Stimulated activated CD4-positive, alpha-beta T cell treated with anti-CD3 and anti-CD28 coated beads, Interleukin-12 subunit alpha, Interleukin-12 subunit beta, amount 100 ng/mL, for 48 hours (primary cell): Measurements from ENCODE around the gene PPP1R13B.
A peak's percentile ranks its signal among the peaks of the same experiment; 100 is the strongest.
"Not testable (repeated sequence)": the region's sequence is repeated elsewhere in the genome, so short reads cannot be mapped to it uniquely, and the experiment has no call there.

Experiments
- DNase-seq, 3 donors: peaks; one replicate each; pipeline ENCODE4 v3.0.0-alpha.2; 2020; ENCODE audit warnings: low read depth in 2 of 3, low spot score in 1 of 3

Gene PPP1R13B

DNA sequence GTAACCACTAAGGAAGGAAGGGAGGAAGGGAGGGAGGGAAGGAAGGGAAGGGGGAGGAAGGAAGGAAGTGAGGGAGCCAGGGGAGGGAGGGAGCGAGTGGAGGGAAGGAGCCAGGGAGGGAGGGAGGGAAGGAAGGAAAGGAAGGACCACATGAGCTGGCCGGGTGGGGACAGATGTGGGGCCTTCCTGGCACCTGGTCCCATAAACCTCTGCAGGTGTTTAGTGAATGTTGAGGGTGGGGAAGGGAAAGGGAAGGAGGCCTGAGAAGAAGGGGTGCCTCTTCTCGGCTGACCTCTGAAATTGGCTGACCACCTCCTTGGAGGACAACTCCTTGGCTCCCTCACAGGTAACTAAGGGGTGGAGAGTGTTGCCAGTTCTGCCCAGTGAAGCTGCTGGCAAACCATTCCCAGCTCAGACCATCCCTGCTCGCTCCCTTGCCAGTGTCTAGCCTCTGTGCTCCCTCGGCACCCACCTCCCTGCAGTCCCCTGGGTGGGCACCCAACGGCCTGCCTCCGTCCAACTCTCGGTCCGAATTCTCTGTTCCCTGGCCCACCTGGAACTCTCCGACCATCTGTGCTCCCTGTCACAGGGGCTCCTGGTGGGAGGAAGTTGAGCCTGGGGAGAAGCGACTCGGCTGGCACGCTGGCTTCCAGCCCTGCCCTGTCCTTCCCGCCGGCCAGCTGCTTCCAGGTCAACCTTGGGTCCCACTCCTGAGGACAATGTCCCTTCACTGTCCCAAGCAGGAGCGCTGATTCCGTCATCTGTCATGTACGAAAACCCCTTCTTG lies 12.2 kb upstream of the PPP1R13B start:
- no peak for DNase-seq

DNA sequence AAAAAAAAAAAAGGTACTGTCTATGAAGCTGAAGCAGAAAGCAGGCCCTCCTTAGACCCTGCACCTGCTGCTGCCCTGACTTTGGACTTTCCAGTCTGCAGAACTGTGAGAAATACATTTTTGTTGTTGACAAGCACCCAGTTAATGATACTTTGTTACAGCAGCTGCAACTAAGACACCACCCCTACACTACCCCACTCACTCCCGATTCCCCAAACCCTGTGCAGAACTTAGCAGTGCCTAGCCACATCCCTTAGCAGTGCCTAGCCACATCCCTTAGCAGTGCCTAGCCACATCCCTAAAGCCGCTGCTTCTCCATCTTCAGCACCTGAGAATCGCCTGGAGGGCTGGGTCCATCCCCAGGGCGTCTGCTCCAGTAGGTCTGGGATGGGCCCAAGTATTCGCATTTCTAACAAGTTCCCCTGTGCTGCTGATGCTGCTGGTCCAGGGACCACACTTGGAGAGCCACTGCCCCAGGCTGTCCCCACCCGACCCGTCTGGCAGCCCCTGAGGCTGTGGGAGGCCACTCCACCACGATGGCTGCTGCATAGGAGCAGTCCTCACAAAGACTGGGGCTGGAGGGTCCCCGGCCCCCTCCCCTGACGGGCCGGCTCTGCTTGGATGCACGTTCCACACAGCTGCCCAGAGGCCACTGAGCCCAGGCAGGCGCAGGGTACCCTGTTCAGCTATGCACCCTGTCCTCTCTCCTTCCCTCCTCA lies 10.8 kb upstream of the PPP1R13B start:
- DNase-seq: no peak

DNA sequence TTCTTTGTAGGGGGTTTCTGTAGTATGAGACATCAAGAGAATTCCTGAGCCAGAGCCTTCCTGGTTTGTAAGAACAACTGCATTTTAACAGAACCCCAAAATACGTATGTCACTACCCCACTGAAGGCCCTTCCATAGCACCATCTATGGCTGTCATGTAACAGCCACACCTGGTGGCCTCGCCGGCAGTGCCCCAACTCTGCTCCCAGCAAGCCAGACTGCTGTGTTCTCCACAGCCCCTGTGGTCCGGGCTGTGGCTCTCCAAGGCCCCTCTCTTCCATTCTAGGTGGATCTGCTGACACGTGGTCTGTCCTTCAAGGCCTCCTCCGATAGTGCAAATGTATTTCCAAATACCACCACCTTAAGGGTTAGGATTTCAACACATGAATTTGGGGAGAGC lies 9.9 kb upstream of the PPP1R13B start:
- no peak for DNase-seq

DNA sequence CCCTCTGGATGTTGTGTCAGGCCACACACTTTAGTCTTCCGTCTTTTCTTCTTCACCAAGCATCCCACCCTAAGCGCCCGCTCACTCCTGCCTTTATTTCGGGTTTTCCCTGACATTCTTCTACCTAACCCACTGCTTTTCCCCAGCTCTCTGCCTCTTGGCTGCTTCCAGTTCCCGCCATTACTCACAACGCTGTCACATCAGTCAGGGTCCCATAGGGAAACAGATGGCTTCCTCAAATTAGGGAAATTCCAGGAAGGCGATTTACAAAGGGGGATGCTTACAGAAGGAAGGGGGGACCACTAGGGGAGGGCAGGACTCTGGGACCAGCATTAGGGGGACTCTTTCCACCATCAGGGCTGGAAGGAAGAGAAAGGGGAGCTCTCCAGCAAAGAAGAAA lies 9.2 kb upstream of the PPP1R13B start:
- no peak for DNase-seq

DNA sequence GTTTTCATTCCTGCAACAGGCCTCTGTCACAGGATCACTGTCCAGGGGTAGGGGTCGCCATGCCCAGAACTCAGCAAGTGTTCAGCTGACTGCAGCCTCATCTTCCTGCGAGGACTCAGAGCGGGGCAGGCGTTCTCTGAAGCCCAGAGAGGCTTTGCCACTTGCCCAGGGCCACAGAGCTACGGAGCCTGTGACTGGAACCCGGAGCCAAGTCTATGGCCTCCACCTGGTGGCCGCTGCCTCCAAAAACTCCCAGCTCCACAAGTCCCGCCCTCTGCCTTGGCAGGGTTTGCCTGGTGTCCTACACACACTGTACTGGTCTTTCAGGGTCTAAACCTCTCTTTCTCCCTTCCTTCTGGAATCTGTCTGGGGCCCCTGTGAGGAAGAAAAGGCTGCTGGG lies 8.7 kb upstream of the PPP1R13B start:
- no peak for DNase-seq

DNA sequence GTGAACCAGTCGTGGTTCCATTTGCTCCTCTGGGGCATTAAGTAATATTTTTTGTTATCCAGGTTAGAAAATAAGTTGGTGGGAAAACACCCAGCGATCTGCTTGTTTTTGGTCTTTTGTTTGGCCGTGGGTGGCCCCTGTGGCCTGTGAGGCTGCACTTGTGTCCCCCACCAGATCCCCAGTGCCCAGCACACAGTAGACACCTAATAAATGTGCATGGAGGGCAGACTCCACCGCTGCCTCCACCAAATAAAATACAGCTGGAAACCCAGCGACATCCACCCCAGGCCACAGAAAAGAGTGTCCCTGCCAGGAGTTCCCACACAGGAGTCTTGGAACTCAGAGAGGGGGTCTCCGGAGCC lies 8.3 kb upstream of the PPP1R13B start:
- DNase-seq: no peak

DNA sequence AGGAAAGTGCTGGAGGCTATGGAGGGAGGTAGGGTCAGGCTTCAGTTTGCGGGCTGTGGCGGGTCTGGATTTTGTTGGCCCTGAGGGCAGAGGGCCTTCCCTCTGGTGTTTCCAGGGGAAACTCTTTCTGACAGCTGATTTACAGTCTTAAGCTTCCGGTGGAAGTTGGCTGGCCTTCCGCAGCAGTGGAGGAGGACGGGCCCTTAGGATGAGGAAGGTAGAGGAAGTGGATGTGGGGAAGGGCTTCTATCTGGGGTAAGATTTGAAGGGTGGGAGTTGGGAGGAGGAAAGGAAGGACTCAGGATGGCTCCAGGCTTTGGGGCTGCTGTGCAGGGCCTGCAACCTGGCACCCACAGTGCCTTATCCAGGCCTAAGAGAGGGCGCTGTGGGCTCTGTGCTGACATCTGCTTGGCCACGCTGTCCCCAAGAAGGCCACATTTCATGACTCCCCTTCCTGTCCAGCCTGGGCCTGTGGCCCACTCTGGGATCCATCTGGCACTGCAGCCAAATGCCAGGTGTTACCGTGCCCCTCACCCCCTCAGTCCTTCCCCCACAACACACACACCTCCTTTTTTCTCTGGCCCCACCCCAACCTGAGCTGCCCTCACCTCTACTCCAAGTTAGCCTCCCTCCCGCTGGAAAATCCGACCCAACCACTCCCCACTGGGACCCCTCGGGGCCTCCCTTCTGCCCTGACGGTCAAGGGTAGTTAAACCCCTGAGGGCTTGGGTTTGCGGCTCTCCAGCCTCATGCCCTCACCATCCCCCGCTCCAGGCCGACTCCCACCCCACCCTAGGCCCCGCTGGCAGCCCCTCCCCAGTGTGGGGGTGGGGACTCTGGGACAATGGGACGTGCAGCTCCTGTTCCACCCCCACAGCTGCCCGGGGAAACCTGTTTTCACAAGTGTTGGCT lies 7.7 kb upstream of the PPP1R13B start:
- DNase-seq: no peak

DNA sequence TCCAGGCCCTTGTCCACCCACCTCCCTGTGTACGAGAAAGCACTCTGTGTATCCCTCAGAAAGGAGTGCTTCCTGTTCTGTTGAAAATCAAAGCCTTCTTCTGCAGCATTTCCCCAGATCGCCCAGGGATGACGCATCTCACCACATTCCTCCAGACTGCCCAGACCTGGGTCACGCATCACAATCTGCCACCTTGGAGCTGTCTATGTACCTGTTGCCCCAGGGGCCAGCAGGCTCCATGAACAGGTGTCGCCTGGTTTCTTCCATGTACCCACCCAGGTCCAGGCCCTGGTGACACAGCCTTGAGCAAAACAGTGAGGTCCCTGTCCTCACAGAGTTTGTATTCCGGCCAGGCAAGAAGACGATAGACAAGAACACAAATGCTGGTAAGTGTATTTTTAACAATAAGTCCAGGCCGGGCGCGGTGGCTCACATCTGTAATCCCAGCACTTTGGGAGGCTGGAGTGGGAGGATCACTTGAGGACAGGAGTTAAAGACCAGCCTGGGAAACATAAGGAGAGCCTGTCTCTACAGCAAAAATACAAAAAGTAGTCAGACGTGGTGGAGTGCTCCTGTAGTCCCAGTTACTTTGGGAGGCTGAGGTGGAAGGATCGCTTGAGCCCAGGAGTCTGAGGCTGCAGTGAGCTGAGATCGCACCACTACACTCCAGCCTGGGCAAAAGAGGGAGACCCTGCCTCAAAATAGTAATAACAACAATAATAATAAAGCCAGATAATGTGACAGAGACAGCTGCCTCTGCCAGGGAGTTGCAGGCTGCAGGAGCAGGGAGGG lies 6.8 kb upstream of the PPP1R13B start:
- DNase-seq: no peak

DNA sequence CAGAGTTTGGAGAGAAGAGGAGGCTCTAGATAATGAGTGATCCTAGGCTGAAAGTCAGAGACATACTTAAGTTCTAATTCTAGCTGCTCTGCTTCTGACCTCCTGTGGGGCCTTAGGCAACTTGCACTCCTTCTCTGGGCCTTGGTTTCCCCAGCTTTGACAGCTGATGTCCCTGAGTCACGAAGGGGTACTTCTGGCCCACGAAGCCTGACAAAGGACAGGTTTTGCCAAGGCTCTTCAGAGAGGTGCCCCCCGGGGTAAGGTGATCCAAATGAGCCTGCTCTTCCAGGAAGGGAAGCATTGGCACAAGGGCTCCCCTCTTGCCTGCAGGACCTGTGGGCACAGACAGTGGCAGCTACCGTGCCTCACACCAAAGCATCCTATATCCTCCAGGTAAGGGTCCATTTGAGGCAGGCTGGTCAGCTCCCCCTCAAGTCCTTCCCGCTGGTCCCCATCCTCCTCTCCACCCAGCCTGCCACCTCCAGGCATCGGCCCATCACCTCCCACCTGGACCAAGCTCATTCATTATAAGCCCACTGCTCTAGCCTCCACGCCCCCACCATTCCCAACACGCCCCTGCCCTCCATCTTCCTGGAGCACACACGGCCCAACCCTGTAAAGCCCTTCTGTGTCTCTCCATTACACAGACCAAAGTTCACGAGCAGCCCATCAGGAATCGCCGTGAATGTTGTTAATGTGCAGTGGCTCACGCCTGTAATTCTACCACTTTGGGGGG lies 1.9 kb upstream of the PPP1R13B start:
- DNase-seq: no peak

DNA sequence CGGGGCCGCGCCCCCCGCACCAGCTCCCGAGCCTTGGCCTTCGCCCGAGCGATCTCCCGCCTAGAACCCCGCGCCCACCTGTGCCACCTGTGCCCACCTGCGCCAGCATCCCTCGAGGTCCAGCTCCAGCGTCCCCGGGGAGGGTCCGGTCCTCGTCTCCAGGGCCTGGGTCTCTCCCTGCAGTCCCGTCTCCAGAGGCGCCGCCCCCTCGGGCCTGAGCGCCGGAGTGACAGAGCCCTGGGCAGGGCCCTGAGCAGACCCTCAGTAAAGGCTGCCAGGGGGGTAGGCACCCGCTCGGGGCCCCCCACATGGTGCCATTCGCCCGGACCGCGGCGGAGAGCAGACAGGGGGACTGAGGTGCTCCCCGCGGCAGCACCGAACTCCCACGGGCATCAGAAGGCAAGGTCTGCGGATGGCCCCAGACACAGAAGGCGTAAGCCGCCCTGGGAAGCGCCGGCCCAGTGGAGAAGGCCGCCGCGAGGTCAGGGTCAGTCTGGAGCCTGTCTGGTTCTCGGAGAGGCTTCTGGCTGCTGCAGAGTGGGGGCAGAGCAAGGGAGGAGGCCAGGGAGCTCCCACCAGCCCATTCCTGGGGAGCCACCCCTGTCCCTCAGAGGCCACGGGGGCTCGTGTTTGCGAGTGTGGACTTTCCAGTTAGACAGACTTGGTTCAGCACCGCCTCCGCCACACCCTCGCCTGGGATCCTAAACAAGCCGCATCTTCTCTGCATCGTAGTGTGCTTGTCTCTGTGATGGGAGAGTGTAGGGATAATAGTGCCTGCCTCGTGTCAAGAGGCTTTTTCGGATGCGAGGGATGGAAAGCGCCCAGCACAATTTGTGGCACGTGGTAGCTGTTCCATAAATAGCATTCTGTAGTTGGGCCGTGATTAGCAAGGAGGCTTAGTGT lies 1.1 kb upstream of the PPP1R13B start:
- no peak for DNase-seq

DNA sequence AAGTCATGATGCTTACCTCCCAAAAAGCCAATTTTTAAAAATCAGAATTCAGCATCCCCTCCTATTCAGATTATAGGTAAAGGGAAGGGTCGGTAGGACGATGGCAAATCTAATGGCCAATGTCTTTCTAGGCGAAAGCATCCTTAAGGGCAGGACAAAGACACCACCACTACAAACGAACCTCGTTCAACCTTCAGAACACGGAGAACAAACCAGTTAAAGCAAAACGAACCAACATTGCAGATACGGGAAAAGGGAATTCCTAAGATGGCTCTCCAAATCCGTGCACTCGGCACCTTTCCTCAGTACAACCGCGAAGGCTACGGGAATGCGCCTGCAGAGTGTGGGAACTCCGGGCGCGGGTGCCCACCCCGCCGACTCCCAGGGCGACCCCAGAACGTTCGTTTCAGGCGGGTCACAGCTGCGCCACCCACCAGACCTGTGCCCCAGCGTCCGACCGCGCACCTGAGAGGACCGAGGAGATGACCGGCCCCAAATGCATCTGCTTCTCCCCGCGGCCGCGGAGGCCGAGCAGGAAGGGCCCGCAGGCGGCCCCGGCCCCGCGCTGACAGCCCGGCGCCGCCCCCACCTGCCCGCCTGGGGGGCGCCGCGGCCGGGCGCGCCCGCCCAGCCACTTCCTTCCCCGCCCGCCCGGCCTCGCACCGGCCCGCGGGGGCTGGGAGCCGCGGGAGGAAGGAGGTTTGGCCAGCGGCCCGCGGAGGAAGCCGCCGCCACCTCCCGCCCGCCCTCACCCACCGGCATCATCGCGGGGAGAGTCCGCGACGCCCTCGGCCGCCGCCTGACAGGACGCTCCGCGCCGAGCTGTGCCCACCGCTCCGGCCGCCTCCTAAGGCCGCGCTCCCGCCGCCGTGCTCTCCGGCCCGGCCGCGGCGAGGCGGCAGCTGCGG lies 578 bp downstream of the PPP1R13B start:
- DNase-seq: peak in 1 of 3 donors; percentile 23

DNA sequence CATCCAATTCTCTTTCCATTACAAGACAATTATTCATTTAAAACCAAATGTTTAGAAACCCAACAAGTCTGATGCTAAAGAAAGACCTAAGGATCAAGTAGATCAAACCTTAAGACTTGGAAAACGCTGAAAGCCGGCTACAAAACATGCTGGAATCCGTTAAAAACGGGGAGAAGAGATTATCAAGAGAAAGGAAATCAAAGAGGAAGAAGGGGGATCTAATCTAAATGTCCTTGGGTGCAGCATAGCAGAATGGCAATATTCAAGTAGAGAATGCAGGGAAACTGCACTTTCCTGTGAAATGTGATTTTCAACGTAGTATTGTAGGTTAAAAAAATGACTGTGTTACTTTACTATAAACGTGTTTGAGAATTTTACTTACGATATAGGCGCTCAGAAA lies 1.3 kb downstream of the PPP1R13B start:
- DNase-seq: no peak

DNA sequence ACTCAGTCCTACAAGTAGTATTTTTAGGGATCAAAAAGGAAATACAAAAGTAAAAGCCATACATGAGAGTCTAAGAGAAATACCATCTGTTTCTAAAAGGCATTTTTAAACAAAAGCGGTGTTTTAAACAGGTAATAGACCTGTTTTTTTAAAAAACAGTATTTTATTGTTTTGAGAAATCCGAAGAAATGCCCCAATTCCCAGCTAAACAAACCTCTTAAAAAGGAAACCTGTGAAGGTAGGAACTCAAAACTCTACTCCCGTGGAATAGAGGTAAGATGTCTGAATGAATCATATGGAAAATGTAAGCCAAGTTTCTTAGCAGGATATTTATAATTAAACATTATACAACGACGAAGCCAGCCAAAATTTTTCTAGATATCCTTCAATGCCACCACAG lies 2.0 kb downstream of the PPP1R13B start:
- no peak for DNase-seq

DNA sequence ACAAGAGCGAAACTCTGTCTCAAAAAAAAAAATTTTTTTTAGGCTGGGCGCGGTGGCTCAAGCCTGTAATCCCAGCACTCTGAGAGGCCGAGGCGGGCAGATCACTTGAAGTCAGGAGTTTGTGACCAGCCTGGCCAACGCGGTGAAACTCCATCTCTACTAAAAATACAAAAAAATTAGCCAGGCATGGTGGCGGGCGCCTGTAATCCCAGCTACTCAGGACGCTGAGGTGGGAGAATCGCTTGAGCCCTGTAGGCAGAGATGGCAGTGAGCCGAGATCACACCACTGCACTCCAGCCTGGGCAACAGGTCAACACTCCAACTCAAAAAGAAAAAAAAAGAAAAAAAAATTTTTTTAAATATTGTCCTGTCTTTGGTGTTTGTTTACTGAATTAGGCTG lies 6.1 kb downstream of the PPP1R13B start:
- not testable (repeated sequence) for DNase-seq

DNA sequence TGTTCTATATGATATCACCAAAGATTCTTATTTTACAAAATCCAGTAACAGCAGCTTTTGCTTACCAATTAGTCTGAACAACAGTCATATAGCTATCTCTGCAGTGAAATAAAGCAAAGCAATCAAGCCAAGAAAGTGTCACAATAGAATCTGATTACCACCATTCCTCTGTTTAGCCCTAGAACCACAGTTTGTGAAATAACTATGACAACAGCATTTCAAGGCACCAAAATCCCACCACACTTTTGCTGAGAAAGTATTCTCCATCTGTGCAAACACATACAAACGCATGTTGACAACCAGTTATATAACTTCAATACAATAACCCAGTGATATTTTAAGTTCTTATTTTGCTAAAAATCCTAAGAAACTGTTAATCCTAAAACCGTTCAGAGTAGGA lies 7.4 kb downstream of the PPP1R13B start:
- no peak for DNase-seq

DNA sequence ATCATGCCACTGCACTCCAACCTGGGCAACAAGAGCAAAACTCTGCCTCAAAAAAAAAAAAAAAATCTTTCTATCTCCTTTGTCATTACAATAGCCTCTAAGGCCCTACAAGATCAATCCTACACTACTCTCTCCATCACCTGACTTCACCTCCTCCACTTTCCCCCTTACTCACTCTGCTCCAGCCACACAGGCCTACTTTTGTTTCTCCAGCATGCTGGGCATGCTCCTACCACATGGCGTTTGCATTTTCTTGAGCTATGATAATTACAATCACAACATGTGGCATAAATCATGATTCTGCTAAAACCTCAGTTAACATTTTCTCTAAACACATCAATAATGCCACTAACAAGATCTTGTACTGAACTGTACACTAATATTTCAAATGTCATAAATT lies 7.8 kb downstream of the PPP1R13B start:
- DNase-seq: no peak

DNA sequence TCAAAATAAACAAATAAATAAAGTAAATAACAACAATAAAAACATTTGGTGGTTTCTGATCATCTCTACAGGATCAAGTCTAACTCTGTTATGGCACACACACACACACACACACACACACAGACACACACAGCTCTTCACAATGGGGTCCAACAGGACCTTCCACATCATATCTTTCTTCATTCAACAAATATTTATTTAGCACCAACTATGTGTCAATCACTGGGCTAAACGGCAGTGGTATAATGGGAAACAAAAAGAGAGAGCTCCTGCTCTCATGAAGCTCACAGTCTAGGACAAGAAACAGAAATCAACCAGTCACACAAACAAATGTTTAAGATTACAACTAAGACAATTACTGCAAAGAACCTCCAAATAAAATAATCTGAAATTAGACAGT lies 9.3 kb downstream of the PPP1R13B start:
- DNase-seq: no peak

DNA sequence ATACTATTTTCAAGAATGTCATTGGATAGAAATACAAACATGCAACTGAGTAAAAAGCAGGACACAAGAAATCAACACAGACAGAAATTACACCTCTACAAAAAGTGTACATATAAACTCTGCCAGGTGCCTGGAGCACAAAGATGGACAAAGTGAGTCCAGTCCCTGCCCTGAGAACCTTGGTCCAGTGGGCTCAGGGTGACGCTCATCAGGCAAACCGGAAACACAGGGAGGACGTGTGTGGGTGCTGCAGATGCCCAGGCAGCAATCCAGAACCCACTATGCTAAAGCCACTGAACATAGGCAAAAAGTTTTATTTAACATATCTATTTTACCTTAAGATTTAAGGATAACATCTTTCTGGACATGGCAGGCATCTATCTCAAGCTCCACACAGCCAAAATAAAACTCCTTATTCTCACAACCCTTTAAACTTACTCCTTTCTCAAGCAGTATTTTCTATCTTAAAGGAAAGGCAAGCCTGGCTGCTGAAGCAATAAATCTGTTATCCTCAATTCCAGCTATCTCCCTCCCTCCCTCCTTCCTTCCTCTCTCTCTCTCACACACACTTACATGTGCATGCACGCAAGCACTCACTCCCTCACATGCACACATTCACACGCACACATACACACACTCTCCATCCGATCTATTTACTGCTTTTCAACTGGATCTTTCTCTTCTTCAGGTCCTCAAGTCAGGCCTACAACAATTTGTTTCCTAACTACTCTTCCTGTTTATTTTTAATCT lies 10.2 kb downstream of the PPP1R13B start:
- DNase-seq: no peak
